Measurements from ENCODE around the gene ENHO. TPM values are rescaled to one million over a fixed set of nuclear protein-coding genes. Genes with fewer than 3 reads are reported as not detected.
A peak's percentile ranks its signal among the peaks of the same experiment; 100 is the strongest.

The ENHO gene
- total and polyA plus RNA-seq, 8 donors = 1.2 to 63.8 (median 11.4) TPM; not detected in 2

DNA sequence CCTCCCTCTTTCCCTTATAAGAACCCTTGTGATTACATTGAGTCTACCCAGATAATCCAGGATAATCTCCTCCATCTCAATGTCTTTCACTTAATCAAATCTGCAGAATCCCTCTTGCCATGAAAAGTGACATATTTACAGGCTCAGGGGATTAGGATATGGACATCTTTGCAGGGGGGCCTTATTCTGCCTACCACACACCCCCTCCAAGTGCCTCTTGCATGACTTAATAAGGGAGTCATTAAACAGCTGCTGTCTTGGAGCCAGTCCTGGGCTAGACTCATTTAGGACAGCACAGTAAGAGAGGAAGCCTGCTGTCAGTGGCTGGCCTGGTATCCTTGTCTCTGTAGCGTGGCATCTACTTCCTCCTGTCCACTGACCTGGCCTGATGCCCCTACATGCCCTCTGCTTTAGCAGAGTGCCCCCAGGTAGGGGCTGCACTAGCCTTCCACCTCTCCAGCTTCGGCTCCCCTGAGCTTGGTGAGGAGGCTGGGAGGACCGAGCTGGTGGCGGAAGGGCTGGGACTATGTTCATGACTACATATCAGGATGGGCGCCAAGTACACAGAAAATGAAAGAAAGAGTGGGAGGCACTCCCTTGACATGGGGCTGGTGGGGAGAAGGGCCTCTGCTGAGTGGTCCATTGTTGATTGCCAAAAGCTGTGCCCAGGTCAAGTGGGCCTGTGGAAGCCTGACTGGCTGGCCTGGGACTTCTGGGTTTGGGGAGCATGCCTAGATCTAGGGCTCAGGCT lies 17.2 kb downstream of the ENHO start:
- no peaks in the 10 kb centered on the region for H3K27me3 ChIP-seq
- no peaks in the 10 kb centered on the region for H3K36me3 ChIP-seq
- no peaks in the 10 kb centered on the region for H3K9me3 ChIP-seq
- no peak overlapping the region for H3K4me3 ChIP-seq
- no peak overlapping the region for H3K27ac ChIP-seq
- TF ChIP-seq, protein P1, sequence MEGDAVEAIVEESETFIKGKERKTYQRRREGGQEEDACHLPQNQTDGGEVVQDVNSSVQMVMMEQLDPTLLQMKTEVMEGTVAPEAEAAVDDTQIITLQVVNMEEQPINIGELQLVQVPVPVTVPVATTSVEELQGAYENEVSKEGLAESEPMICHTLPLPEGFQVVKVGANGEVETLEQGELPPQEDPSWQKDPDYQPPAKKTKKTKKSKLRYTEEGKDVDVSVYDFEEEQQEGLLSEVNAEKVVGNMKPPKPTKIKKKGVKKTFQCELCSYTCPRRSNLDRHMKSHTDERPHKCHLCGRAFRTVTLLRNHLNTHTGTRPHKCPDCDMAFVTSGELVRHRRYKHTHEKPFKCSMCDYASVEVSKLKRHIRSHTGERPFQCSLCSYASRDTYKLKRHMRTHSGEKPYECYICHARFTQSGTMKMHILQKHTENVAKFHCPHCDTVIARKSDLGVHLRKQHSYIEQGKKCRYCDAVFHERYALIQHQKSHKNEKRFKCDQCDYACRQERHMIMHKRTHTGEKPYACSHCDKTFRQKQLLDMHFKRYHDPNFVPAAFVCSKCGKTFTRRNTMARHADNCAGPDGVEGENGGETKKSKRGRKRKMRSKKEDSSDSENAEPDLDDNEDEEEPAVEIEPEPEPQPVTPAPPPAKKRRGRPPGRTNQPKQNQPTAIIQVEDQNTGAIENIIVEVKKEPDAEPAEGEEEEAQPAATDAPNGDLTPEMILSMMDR (IDR thresholded peaks at IDR 0.05) = no peak
- TF ChIP-seq EP300 (IDR thresholded peaks at IDR 0.05) (no peak), POLR2A (IDR thresholded peaks at IDR 0.05) (no peak), POLR2AphosphoS5 (IDR thresholded peaks at IDR 0.05) (no peak)
- intact Hi-C loops (cut with DNase I; ENCODE audit: low total_unique reads) = no loop called here
- no peak for DNase-seq
- H3K4me1 ChIP-seq = peaks cover 18 to 27% (median 21%) of the 10 kb centered on the region in 4 donors
- 73 to 86% (median 77%) methylated on average over 5 of the region's 5 CpGs for WGBS, 5 donors

DNA sequence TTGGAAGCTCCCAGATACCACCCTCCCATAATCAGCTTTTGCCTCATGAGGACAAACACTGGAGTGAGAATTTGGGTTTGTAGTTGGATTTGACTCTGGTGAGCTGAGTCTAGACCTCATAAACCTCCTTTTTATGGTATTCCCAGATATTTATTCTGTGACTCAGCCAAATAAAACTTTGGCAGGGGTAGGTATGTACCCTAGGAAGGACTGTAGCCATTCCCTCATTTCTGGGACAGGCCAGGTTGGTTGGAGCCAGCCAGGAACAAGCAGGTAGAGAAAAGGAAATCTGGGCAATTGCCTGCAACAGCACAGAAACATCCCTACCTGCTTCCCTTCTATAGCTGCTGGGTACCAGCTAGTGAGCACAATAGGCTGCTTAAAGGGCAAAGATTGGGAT lies 19.4 kb downstream of the ENHO start:
- Histone ChIP-seq H3K4me3 (no peak overlapping the region), H3K9me3 (no peaks in the 10 kb centered on the region), H3K36me3 (no peaks in the 10 kb centered on the region), H3K27me3 (no peaks in the 10 kb centered on the region), H3K27ac (no peak overlapping the region), H3K4me1 (peaks cover 18 to 27% (median 21%) of the 10 kb centered on the region in 4 donors)
- intact Hi-C loops (cut with DNase I; ENCODE audit: low total_unique reads) = no loop called here
- TF ChIP-seq, protein P1 (IDR thresholded peaks at IDR 0.05) = no peak
- no peak for TF ChIP-seq EP300 (IDR thresholded peaks at IDR 0.05)
- no peak for TF ChIP-seq POLR2AphosphoS5 (IDR thresholded peaks at IDR 0.05)
- no peak for TF ChIP-seq POLR2A (IDR thresholded peaks at IDR 0.05)
- DNase-seq = no peak

DNA sequence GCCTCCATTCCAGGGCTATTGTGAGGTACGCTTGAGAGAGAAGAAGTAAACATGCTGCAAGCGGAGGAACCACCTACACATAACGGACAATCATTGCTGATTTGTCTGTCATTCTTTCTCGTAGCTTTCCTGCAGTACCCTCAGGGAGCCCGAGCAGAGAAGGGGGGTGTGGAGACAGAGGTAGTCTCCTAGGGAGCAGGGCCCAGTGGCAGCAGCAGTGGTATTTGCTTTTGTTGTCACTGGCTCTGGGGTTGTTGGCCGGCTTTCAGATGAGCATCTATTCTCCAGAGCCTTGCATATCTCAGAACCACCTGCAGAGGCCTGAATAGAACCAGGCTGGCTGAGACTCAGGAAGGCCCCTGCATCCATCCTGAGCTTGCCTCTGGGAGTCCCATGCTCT lies 19.9 kb downstream of the ENHO start:
- TF ChIP-seq POLR2A (IDR thresholded peaks at IDR 0.05) (no peak), POLR2AphosphoS5 (IDR thresholded peaks at IDR 0.05) (no peak), EP300 (IDR thresholded peaks at IDR 0.05) (no peak)
- TF ChIP-seq, protein P1 (IDR thresholded peaks at IDR 0.05) = no peak
- WGBS, 5 donors = 36 to 65% (median 42%) methylated on average over 6 of the region's 6 CpGs
- no peaks in the 10 kb centered on the region for H3K36me3 ChIP-seq
- intact Hi-C loops (cut with DNase I; ENCODE audit: low total_unique reads) = no loop called here
- peaks cover 18 to 27% (median 21%) of the 10 kb centered on the region in 4 donors for H3K4me1 ChIP-seq
- DNase-seq = no peak
- H3K4me3 ChIP-seq = no peak overlapping the region
- H3K9me3 ChIP-seq = no peaks in the 10 kb centered on the region
- no peaks in the 10 kb centered on the region for H3K27me3 ChIP-seq
- H3K27ac ChIP-seq = peak overlapping the region in 1 of 5 donors; percentile 21

DNA sequence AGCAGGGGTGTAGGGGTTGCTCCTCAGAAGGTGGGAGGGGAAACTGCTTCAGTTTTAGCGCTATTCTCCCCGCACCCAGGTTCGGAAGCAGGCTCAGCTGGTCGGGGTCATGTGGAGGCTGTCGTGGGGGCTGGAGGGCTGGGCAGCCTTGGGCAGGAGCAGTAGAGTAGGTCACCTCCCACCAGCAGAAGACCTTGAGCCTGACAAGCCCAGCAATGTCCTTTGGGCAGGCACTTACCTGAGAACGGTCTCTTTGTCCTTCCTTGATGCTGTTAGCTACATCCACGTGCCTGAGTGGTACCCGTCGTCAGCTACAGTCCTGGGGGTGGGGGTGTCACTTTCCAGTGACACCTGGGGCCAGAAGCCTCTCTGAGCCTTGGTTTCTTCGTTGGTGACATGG lies 20.3 kb downstream of the ENHO start:
- TF ChIP-seq EP300 (IDR thresholded peaks at IDR 0.05) (no peak), POLR2A (IDR thresholded peaks at IDR 0.05) (no peak)
- TF ChIP-seq, protein P1 (IDR thresholded peaks at IDR 0.05) = no peak
- H3K4me1 ChIP-seq = peaks cover 18 to 27% (median 21%) of the 10 kb centered on the region in 4 donors
- intact Hi-C loops (cut with DNase I; ENCODE audit: low total_unique reads) = no loop called here
- no peaks in the 10 kb centered on the region for H3K36me3 ChIP-seq
- H3K4me3 ChIP-seq = no peak overlapping the region
- WGBS, 5 donors = 17 to 57% (median 30%) methylated on average over 5 to 10 of the region's 10 CpGs
- no peaks in the 10 kb centered on the region for H3K9me3 ChIP-seq
- peak overlapping the region in 2 of 5 donors; percentile 2 to 21 for H3K27ac ChIP-seq
- peaks cover 0 to 4% (median 0%) of the 10 kb centered on the region in 3 donors for H3K27me3 ChIP-seq
- no peak for DNase-seq
